Body of pancreas (tissue), 4 donors: Measurements from ENCODE around the gene PAPPA.

ENCODE experiments used
- CTCF ChIP-seq, 7 experiments: fragments of 450-650 bp in 4 of 7; fragments of 200-600 bp in 3 of 7; sonication (generic) in 3 of 7; IDR thresholded peaks; one replicate each; pipeline ENCODE4 v1.5.1; 2016 to 2019; ENCODE audit warnings: antibody characterized with exemption in 7 of 7
- POLR2A ChIP-seq, 3 donors: fragments of 450-650 bp; IDR thresholded peaks; one replicate each; pipeline ENCODE4 v1.6.1; 2016; ENCODE audit warnings: antibody characterized with exemption in 3 of 3, mild to moderate bottlenecking in 2 of 3

DNA sequence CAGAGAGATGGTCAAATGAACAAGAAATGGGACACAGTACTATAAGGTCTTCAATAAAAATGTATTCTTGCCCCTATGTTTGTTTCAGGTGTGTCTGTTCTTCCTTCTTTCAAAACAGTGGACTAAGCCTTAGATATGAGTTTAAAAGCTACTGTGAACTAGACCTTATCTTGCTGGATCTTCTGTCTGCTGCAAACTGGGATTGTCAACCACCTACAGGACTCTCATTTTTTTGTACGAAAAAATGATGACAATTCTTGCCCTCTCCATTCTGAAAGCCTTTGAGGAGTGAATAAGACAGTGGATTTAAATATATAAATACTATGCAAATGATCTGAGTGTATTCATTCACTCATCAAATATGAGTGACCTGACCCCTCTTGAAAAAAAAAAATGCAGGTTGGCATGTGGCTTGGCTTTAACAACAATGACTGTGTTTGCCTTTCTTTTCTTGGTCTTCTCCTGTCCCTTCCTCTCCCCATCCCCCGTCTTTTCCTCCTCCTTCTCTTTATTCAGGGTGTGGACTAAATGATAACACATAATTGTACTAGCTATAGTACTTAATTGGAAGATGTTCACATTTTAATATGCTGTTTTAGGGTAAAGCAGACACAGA, 298.0 kb downstream of the PAPPA start:
- TF ChIP-seq CTCF (IDR thresholded peaks at IDR 0.05) (no peak), POLR2A (IDR thresholded peaks at IDR 0.05) (no peak)
